H1 (cell line): ENCODE measurements around the gene LSM3. TPM values are rescaled to one million over a fixed set of nuclear protein-coding genes. Genes with fewer than 3 reads are reported as not detected.
A peak's percentile ranks its signal among the peaks of the same experiment; 100 is the strongest.

ENCODE experiments used
- CTCF ChIA-PET: fragments of 300-600 bp; sonication (Branson Sonifier 250); formaldehyde crosslinking; loops from one replicate; lab custom pipeline; 2021; ENCODE audit not compliant: partially characterized antibody; lab: Charles Lee
- POLR2A ChIA-PET: fragments of 300-600 bp; sonication (Branson Sonifier 250); formaldehyde crosslinking; loops from one replicate; lab custom pipeline; 2021; ENCODE audit warnings: inconsistent platforms; ENCODE audit not compliant: partially characterized antibody; lab: Charles Lee
- DNase-seq, 2 experiments: peaks; one replicate each; pipeline versions ENCODE4 v3.0.0 to v3.0.0-alpha.2; 2010 to 2022; ENCODE audit warnings: low spot score in 2 of 2, low read depth in 1 of 2, mixed read lengths in 1 of 2
- FAIRE-seq: peaks from 2 replicates; lab custom pipeline; 2011; peaks lifted over from hg19 to GRCh38; lab: Jason Lieb, UNC
- H2AFZ ChIP-seq: 2 replicates; pipeline ENCODE4 v1.8.1; 2012; ENCODE audit warnings: low read length, inconsistent platforms
- H2AK5ac ChIP-seq: 2 replicates; pipeline ENCODE4 v1.6.1; 2013; ENCODE audit warnings: low read depth, low read length
- H2BK120ac ChIP-seq: replicated peaks from 2 replicates; pipeline ENCODE3; 2013; ENCODE audit warnings: low read depth, low read length, inconsistent platforms
- H2BK12ac ChIP-seq: 2 replicates; pipeline ENCODE4 v1.6.1; 2013; ENCODE audit warnings: low read depth, low read length
- H2BK15ac ChIP-seq: 2 replicates; pipeline ENCODE4 v1.6.1; 2013; ENCODE audit warnings: low read length
- H2BK20ac ChIP-seq: 2 replicates; pipeline ENCODE4 v1.6.1; 2013; ENCODE audit warnings: low read length
- H2BK5ac ChIP-seq: 2 replicates; pipeline ENCODE4 v1.6.1; 2013; ENCODE audit warnings: low read depth, low read length
- H3K14ac ChIP-seq: 2 replicates; pipeline ENCODE4 v1.6.1; 2013; ENCODE audit warnings: inconsistent platforms; ENCODE audit not compliant: insufficient read length
- H3K18ac ChIP-seq: 2 replicates; pipeline ENCODE4 v1.6.1; 2013; ENCODE audit warnings: low read length; ENCODE audit errors: extremely low read depth
- H3K23ac ChIP-seq: 2 replicates; pipeline ENCODE4 v1.6.1; 2013; ENCODE audit warnings: inconsistent platforms; ENCODE audit not compliant: insufficient read length
- H3K23me2 ChIP-seq: 2 replicates; pipeline ENCODE4 v1.6.1; 2013; ENCODE audit warnings: low read depth, low read length
- H3K27ac ChIP-seq: 2 replicates; pipeline ENCODE4 v1.6.1; 2011; ENCODE audit warnings: low read depth, low read length, inconsistent platforms
- H3K27me3 ChIP-seq, 4 experiments: replicated peaks in 1 of 4; 1 replicate in 1 of 4; 2 replicates in 3 of 4; pipeline versions ENCODE4 v1.6.1 to v1.8.1; 2011 to 2013; ENCODE audit warnings: low read length in 3 of 4, mild to moderate bottlenecking in 3 of 4, inconsistent platforms in 2 of 4, mixed read lengths in 2 of 4, moderate library complexity in 1 of 4; ENCODE audit not compliant: control insufficient read depth in 3 of 4, insufficient read depth in 3 of 4; ENCODE audit errors: extremely low read depth in 1 of 4
- H3K36me3 ChIP-seq, 4 experiments: 2 replicates each; pipeline versions ENCODE4 v1.6.1 to v1.8.1; 2011 to 2013; ENCODE audit warnings: mild to moderate bottlenecking in 4 of 4, low read length in 3 of 4, moderate library complexity in 2 of 4, control low read depth in 1 of 4, inconsistent platforms in 1 of 4; ENCODE audit not compliant: insufficient read depth in 4 of 4, control insufficient read depth in 2 of 4
- H3K4ac ChIP-seq: replicated peaks from 2 replicates; pipeline ENCODE3; 2013; ENCODE audit warnings: low read length, low read depth, mixed read lengths, inconsistent platforms; ENCODE audit not compliant: insufficient read length
- H3K4me1 ChIP-seq, 4 experiments: replicated peaks in 1 of 4; 1 replicate in 1 of 4; 2 replicates in 3 of 4; pipeline versions ENCODE4 v1.6.1 to v1.8.1; 2011 to 2013; ENCODE audit warnings: low read length in 3 of 4, inconsistent platforms in 2 of 4, mixed read lengths in 1 of 4; ENCODE audit not compliant: insufficient read depth in 4 of 4, control insufficient read depth in 3 of 4
- H3K4me2 ChIP-seq, 2 experiments: 2 replicates each; pipeline versions ENCODE4 v1.6.1 to v1.8.1; 2011 to 2013; ENCODE audit warnings: low read depth in 2 of 2, low read length in 2 of 2, control low read depth in 1 of 2, inconsistent platforms in 1 of 2, mild to moderate bottlenecking in 1 of 2; ENCODE audit not compliant: insufficient read depth in 1 of 2
- H3K4me3 ChIP-seq, 4 experiments: fragments of 200-600, 300-600 bp in 1 of 4; sonication (generic), shearing (Covaris generic), sonication (Bioruptor Twin) in 1 of 4; 2 replicates each; pipeline versions ENCODE4 v1.5.1 to v1.8.1; 2011 to 2016; ENCODE audit warnings: low read length in 4 of 4, low read depth in 3 of 4, control low read depth in 2 of 4, inconsistent platforms in 2 of 4, mild to moderate bottlenecking in 2 of 4, mixed read lengths in 1 of 4, moderate library complexity in 1 of 4; ENCODE audit not compliant: insufficient read depth in 2 of 4; ENCODE audit errors: extremely low read depth in 1 of 4
- H3K56ac ChIP-seq: replicated peaks from 2 replicates; pipeline ENCODE3; 2013; ENCODE audit warnings: low read depth, mild to moderate bottlenecking, mixed read lengths, low read length, inconsistent platforms; ENCODE audit not compliant: insufficient read length
- H3K79me1 ChIP-seq: 2 replicates; pipeline ENCODE4 v1.6.1; 2013; ENCODE audit warnings: low read depth, low read length, control low read depth
- H3K79me2 ChIP-seq, 2 experiments: 2 replicates each; pipeline versions ENCODE4 v1.6.1 to v1.8.1; 2012 to 2013; ENCODE audit warnings: low read length in 2 of 2, mild to moderate bottlenecking in 2 of 2, inconsistent platforms in 1 of 2; ENCODE audit not compliant: insufficient read depth in 2 of 2, control insufficient read depth in 1 of 2
- H3K9ac ChIP-seq, 4 experiments: replicated peaks in 1 of 4; 1 replicate in 1 of 4; 2 replicates in 3 of 4; pipeline versions ENCODE4 v1.6.1 to v1.8.1; 2011 to 2013; ENCODE audit warnings: low read depth in 3 of 4, low read length in 3 of 4, control low read depth in 2 of 4, mild to moderate bottlenecking in 2 of 4, moderate library complexity in 2 of 4, inconsistent platforms in 1 of 4; ENCODE audit errors: extremely low read depth in 1 of 4
- H3K9me3 ChIP-seq, 2 experiments: 2 replicates each; pipeline versions ENCODE4 v1.6.1 to v1.8.1; 2012 to 2013; ENCODE audit warnings: mild to moderate bottlenecking in 2 of 2, moderate library complexity in 2 of 2, control low read depth in 1 of 2, inconsistent platforms in 1 of 2, low read depth in 1 of 2, low read length in 1 of 2, mixed read lengths in 1 of 2; ENCODE audit not compliant: insufficient read depth in 2 of 2
- H4K20me1 ChIP-seq, 2 experiments: replicated peaks in 1 of 2; 2 replicates each; pipeline versions ENCODE3 to v1.8.1; 2011 to 2013; ENCODE audit warnings: inconsistent platforms in 2 of 2, low read length in 2 of 2, mild to moderate bottlenecking in 1 of 2; ENCODE audit not compliant: insufficient read depth in 2 of 2, control insufficient read depth in 1 of 2
- H4K5ac ChIP-seq: 2 replicates; pipeline ENCODE4 v1.6.1; 2013; ENCODE audit warnings: low read length, low read depth, mixed read lengths, inconsistent platforms; ENCODE audit not compliant: insufficient read length
- H4K8ac ChIP-seq: 2 replicates; pipeline ENCODE4 v1.8.0; 2013; ENCODE audit warnings: mild to moderate bottlenecking, moderate library complexity, low read length, inconsistent platforms; ENCODE audit not compliant: insufficient read depth; ENCODE audit errors: extremely low read depth
- H4K91ac ChIP-seq: replicated peaks from 2 replicates; pipeline ENCODE3; 2013; ENCODE audit warnings: low read length, mixed read lengths, inconsistent platforms; ENCODE audit not compliant: insufficient read length
- BACH1 ChIP-seq: IDR thresholded peaks from 2 replicates; pipeline ENCODE4 v1.6.1; 2012; ENCODE audit warnings: low read length, improper control_type of control experiment
- BCL11A ChIP-seq, 2 experiments: IDR thresholded peaks; one replicate each; pipeline ENCODE4 v1.6.1; 2011; ENCODE audit warnings: low read depth in 2 of 2, low read length in 2 of 2, mild to moderate bottlenecking in 2 of 2
- CBX5 ChIP-seq: fragments of 300-800, 300-1000 bp; sonication (generic); IDR thresholded peaks from 2 replicates; pipeline ENCODE4 v1.7.1; 2016; ENCODE audit warnings: antibody characterized with exemption, low read length, low read depth
- E2F6 ChIP-seq: IDR thresholded peaks from 2 replicates; pipeline ENCODE4 v1.6.1; 2012; ENCODE audit warnings: inconsistent platforms
- EP300 ChIP-seq, 2 experiments: IDR thresholded peaks; 1 replicate in 1 of 2; 2 replicates in 1 of 2; pipeline ENCODE4 v1.6.1; 2011 to 2012; ENCODE audit warnings: low read depth in 2 of 2, low read length in 2 of 2, mild to moderate bottlenecking in 2 of 2, borderline replicate concordance in 1 of 2, inconsistent platforms in 1 of 2, moderate library complexity in 1 of 2
- FOSL1 ChIP-seq: IDR thresholded peaks from 2 replicates; pipeline ENCODE4 v1.6.1; 2011; ENCODE audit warnings: mild to moderate bottlenecking, low read depth, low read length, moderate library complexity; ENCODE audit not compliant: insufficient read depth
- JUN ChIP-seq: IDR thresholded peaks from 2 replicates; pipeline ENCODE4 v1.6.1; 2011; ENCODE audit warnings: low read depth, mild to moderate bottlenecking, improper control_type of control experiment, low read length
- JUND ChIP-seq: IDR thresholded peaks from 2 replicates; pipeline ENCODE4 v1.6.1; 2011; ENCODE audit warnings: mild to moderate bottlenecking, improper control_type of control experiment, low read length
- SRF ChIP-seq: IDR thresholded peaks from 2 replicates; pipeline ENCODE4 v1.6.1; 2011; ENCODE audit warnings: mild to moderate bottlenecking, low read depth, low read length, moderate library complexity
- USF2 ChIP-seq: IDR thresholded peaks from 2 replicates; pipeline ENCODE4 v1.6.1; 2011; ENCODE audit warnings: low read length, improper control_type of control experiment
- WGBS, 2 experiments: shearing (Covaris generic) in 1 of 2; methylation state at CpG; one replicate each; pipeline versions ENCODE4 v1.1.6 to v1.1.7; 2013 to 2015; ENCODE audit warnings: low lambda C conversion rate in 2 of 2, mixed read lengths in 2 of 2, inconsistent platforms in 1 of 2, low coverage in 1 of 2, missing lambda C conversion rate in 1 of 2; ENCODE audit not compliant: insufficient replicate concordance in 2 of 2, insufficient coverage in 1 of 2, insufficient read length in 1 of 2; ENCODE audit errors: extremely low coverage in 1 of 2, missing lambda C conversion rate in 1 of 2; 5-methylcytosine and 5-hydroxymethylcytosine counted together
- polyA plus RNA-seq, 7 experiments: library from polyadenylated mRNA; depleted of rRNA in 3 of 7; stranded (reverse) in 5 of 7; unstranded in 2 of 7; fragments of >200 nt in 5 of 7; fragments of 200-250 nt in 2 of 7; gene quantifications; 1 replicate in 5 of 7; 2 replicates in 1 of 7; 4 replicates in 1 of 7; pipeline versions ENCODE4 v1.2.1 to v1.2.3, GENCODE V29; 2011 to 2013; ENCODE audit warnings: missing spikeins in 2 of 7, mixed read lengths in 2 of 7
- total RNA-seq: library from RNA; stranded (reverse); fragmentation: NEBNext Ultra II Directional; extraction: Animal tissue kit (Norgen Biotek cat#: 25700); gene quantifications from 2 replicates; pipeline ENCODE4 v1.2.1, GENCODE V29; 2021

LSM3 gene
- total and polyA plus RNA-seq, 2 of the 8 experiments (the other 6 are each of a cell fraction or from before 2014, with no cell fraction given), result 7.1 to 25.4 TPM

- H2BK20ac ChIP-seq, result no peak overlapping the region
- H4K91ac ChIP-seq, result no peak overlapping the region
- H2BK12ac ChIP-seq, result peak overlapping the region; percentile 60; the same call in 1 of the 2 replicates
- no peak overlapping the region for H2AFZ ChIP-seq
- no peaks in the 10 kb centered on the region; a peak in 3 of 7 replicates for H3K4me1 ChIP-seq
- H3K23me2 ChIP-seq, result no peaks in the 10 kb centered on the region
- no peak overlapping the region for H3K4me2 ChIP-seq
- no peak overlapping the region for H3K56ac ChIP-seq
- FAIRE-seq (no peak), DNase-seq (no peak)
- ChIA-PET POLR2A (interaction anchor here (0.9 to 6.2 kb wide), 4 partner anchors 9 to 37 kb away, joined by 3 to 32 read pairs (median 3); partner anchors contain the start of genes CHCHD4, LSM3, TMEM43 and XPC), CTCF (interaction anchor here (0.7 to 1.7 kb wide), 4 partner anchors 11 to 261 kb away, joined by 3 to 6 read pairs (median 4); partner anchors contain the start of gene WNT7A)
- peaks cover 0 to 10% (median 6%) of the 10 kb centered on the region in 4 experiments; a peak in 4 of 8 replicates for H3K36me3 ChIP-seq
- H4K5ac ChIP-seq, result no peak overlapping the region
- H2BK120ac ChIP-seq, result no peak overlapping the region
- H2BK15ac ChIP-seq, result no peak overlapping the region
- WGBS, 2 experiments, result 83% methylated on average over 18 of the region's 19 CpGs; no CpG with 5 or more reads in 1 of the 2 experiments
- H3K18ac ChIP-seq, result no peak overlapping the region
- no peak overlapping the region for H3K27ac ChIP-seq
- no peaks in the 10 kb centered on the region for H3K27me3 ChIP-seq
- no peak overlapping the region for H2BK5ac ChIP-seq
- no peak overlapping the region; a peak in 1 of 7 replicates for H3K9ac ChIP-seq
- H3K79me1 ChIP-seq, result no peaks in the 10 kb centered on the region
- no peak overlapping the region for H3K4me3 ChIP-seq
- H4K8ac ChIP-seq, result no peak overlapping the region; the same call in 1 of the 2 replicates
- peaks cover 2 to 10% of the 10 kb centered on the region in 2 experiments for H4K20me1 ChIP-seq
- no peak overlapping the region for H2AK5ac ChIP-seq
- H3K4ac ChIP-seq, result no peak overlapping the region
- H3K14ac ChIP-seq, result no peak overlapping the region
- no peak overlapping the region for H3K23ac ChIP-seq
- H3K79me2 ChIP-seq, result no peaks in the 10 kb centered on the region
- H3K9me3 ChIP-seq, result no peaks in the 10 kb centered on the region
- TF ChIP-seq EP300 (IDR thresholded peaks at IDR 0.05; ENCODE audit: borderline replicate concordance in 1 of 2, low read depth in 2 of 2, low read length in 2 of 2), result no peak
- no peak for TF ChIP-seq E2F6
- no peak for TF ChIP-seq FOSL1
- TF ChIP-seq USF2, result no peak
- TF ChIP-seq BCL11A (IDR thresholded peaks at IDR 0.05; ENCODE audit: low read depth in 2 of 2, low read length in 2 of 2), result no peak
- TF ChIP-seq SRF, result no peak
- TF ChIP-seq CBX5, result no peak
- TF ChIP-seq JUN, result no peak
- TF ChIP-seq JUND, result no peak
- TF ChIP-seq BACH1, result no peak
Measured at GRCh38 chr3:14141602-14142341, 36.8 kb upstream of the LSM3 start.
